Measurements from ENCODE around the gene SH2D3C.

SH2D3C gene

GRCh38 chr9:127754099-127755060 lies 24.1 kb downstream of the SH2D3C start (continued):
- TF ChIP-seq ZNF624 (tag by site-specific recombination; IDR thresholded peaks at IDR 0.05) (no peak), ZBTB6 (tag by site-specific recombination; IDR thresholded peaks at IDR 0.05) (no peak), ZNF16 (tag by site-specific recombination; IDR thresholded peaks at IDR 0.05; ENCODE audit: low read depth) (no peak), WT1 (tag by site-specific recombination; IDR thresholded peaks at IDR 0.05) (peak; percentile 51), ZNF692 (tag by site-specific recombination; IDR thresholded peaks at IDR 0.05) (peak; percentile 56; the same call in 1 of the 2 replicates), ZBTB49 (tag by site-specific recombination; IDR thresholded peaks at IDR 0.05; ENCODE audit: low read depth) (no peak), ZNF549 (tag by site-specific recombination; IDR thresholded peaks at IDR 0.05) (no peak), ZNF37A (tag by site-specific recombination; IDR thresholded peaks at IDR 0.05) (no peak), ZNF146 (tag by site-specific recombination; IDR thresholded peaks at IDR 0.05) (no peak), ZNF558 (tag by site-specific recombination; IDR thresholded peaks at IDR 0.05) (no peak), ZNF362 (tag by site-specific recombination; IDR thresholded peaks at IDR 0.05) (no peak), ZNF777 (tag by site-specific recombination; IDR thresholded peaks at IDR 0.05; ENCODE audit: borderline replicate concordance) (no peak), GLI2 (tag by site-specific recombination; IDR thresholded peaks at IDR 0.05; ENCODE audit: borderline replicate concordance, low read depth) (no peak), ZNF473 (tag by site-specific recombination; IDR thresholded peaks at IDR 0.05) (no peak), ZNF513 (tag by site-specific recombination; IDR thresholded peaks at IDR 0.05) (no peak), ZNF704 (tag by site-specific recombination; IDR thresholded peaks at IDR 0.05) (no peak), ZBTB10 (tag by site-specific recombination; IDR thresholded peaks at IDR 0.05) (peak; percentile 39), ZNF211 (tag by site-specific recombination; IDR thresholded peaks at IDR 0.05; ENCODE audit: low read depth) (no peak), ZBTB8A (tag by site-specific recombination; IDR thresholded peaks at IDR 0.05) (no peak), ZNF747 (tag by site-specific recombination; IDR thresholded peaks at IDR 0.05) (no peak), ZFP3 (tag by site-specific recombination; IDR thresholded peaks at IDR 0.05; ENCODE audit: low read depth) (no peak), ZNF302 (tag by site-specific recombination; IDR thresholded peaks at IDR 0.05; ENCODE audit: low read depth) (no peak), SETDB1 (IDR thresholded peaks at IDR 0.05; ENCODE audit: insufficient read length, low read length) (no peak), ZNF76 (tag by site-specific recombination; IDR thresholded peaks at IDR 0.05; ENCODE audit: borderline replicate concordance, low read depth) (no peak; the same call in 1 of the 2 replicates), IKZF3 (tag by site-specific recombination; IDR thresholded peaks at IDR 0.05) (no peak), ZNF335 (tag by site-specific recombination; conservative IDR thresholded peaks at IDR 0.05) (peak; percentile 90), ZNF175 (tag by site-specific recombination; IDR thresholded peaks at IDR 0.05) (no peak), YY2 (tag by site-specific recombination; IDR thresholded peaks at IDR 0.05) (no peak)

Data from HEK293 (cell line).